Stomach (tissue), 4 donors: ENCODE data around the gene SEMA5A.

Source experiments
- CTCF ChIP-seq, 7 experiments: fragments of 450-650 bp in 4 of 7; fragments of 200-600 bp in 3 of 7; sonication (generic) in 3 of 7; IDR thresholded peaks; one replicate each; pipeline ENCODE4 v1.5.1; 2016 to 2019; ENCODE audit warnings: antibody characterized with exemption in 7 of 7, control low read depth in 2 of 7, mild to moderate bottlenecking in 1 of 7
- EP300 ChIP-seq: sonication (generic); formaldehyde crosslinking; IDR thresholded peaks from one replicate; pipeline ENCODE4 v1.6.1; 2017; ENCODE audit warnings: antibody characterized with exemption
- POLR2A ChIP-seq, 4 donors: fragments of 450-650 bp; IDR thresholded peaks; one replicate each; pipeline ENCODE4 v1.6.1; 2016; ENCODE audit warnings: antibody characterized with exemption in 4 of 4, control low read depth in 2 of 4, mild to moderate bottlenecking in 1 of 4, moderate library complexity in 1 of 4

- TF ChIP-seq CTCF (IDR thresholded peaks at IDR 0.05) (no peak), POLR2A (IDR thresholded peaks at IDR 0.05) (no peak), EP300 (no peak)
Measured at GRCh38 chr5:9582406-9582805, 36.5 kb upstream of the SEMA5A start.
